ENCODE results near the gene FAM117B. TPM values are rescaled to one million over a fixed set of nuclear protein-coding genes. Genes with fewer than 3 reads are reported as not detected.

Gene FAM117B
- total and polyA plus RNA-seq, 4 donors, result 0.65 to 3.4 (median 2.4) TPM

DNA sequence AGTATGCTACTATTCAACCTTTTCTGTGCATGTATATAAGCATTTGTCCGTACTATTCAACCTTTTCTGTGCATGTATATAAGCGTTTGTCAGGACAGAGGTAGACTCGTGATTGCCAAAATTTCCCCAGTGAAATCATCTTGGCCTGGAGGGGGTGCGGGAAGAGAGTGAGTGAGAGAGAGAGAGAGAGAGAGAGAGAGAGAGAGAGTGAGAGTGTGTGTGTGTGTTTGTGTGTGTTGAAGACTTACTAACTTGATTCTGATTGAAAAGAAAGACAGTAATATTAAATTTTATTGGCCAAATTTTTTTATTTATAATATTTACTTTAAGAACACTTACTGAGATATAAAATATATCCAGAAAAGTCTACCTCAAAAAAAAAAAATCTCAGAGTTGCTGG, 19.1 kb downstream of the FAM117B start:
- TF ChIP-seq EGR1 (IDR thresholded peaks at IDR 0.05; ENCODE audit: low read depth in 2 of 2) (no peak), RAD21 (IDR thresholded peaks at IDR 0.05) (no peak), SP1 (IDR thresholded peaks at IDR 0.05) (no peak), GABPA (IDR thresholded peaks at IDR 0.05 in 1 of 2, conservative IDR thresholded peaks at IDR 0.05 in 1 of 2) (no peak), RXRA (IDR thresholded peaks at IDR 0.05) (no peak), FOXA2 (IDR thresholded peaks at IDR 0.05) (no peak), HNF4G (IDR thresholded peaks at IDR 0.05) (no peak), FOXA1 (IDR thresholded peaks at IDR 0.05) (no peak)
- TF ChIP-seq, protein P1, sequence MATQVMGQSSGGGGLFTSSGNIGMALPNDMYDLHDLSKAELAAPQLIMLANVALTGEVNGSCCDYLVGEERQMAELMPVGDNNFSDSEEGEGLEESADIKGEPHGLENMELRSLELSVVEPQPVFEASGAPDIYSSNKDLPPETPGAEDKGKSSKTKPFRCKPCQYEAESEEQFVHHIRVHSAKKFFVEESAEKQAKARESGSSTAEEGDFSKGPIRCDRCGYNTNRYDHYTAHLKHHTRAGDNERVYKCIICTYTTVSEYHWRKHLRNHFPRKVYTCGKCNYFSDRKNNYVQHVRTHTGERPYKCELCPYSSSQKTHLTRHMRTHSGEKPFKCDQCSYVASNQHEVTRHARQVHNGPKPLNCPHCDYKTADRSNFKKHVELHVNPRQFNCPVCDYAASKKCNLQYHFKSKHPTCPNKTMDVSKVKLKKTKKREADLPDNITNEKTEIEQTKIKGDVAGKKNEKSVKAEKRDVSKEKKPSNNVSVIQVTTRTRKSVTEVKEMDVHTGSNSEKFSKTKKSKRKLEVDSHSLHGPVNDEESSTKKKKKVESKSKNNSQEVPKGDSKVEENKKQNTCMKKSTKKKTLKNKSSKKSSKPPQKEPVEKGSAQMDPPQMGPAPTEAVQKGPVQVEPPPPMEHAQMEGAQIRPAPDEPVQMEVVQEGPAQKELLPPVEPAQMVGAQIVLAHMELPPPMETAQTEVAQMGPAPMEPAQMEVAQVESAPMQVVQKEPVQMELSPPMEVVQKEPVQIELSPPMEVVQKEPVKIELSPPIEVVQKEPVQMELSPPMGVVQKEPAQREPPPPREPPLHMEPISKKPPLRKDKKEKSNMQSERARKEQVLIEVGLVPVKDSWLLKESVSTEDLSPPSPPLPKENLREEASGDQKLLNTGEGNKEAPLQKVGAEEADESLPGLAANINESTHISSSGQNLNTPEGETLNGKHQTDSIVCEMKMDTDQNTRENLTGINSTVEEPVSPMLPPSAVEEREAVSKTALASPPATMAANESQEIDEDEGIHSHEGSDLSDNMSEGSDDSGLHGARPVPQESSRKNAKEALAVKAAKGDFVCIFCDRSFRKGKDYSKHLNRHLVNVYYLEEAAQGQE (IDR thresholded peaks at IDR 0.05), result no peak
- TF ChIP-seq, protein P2, sequence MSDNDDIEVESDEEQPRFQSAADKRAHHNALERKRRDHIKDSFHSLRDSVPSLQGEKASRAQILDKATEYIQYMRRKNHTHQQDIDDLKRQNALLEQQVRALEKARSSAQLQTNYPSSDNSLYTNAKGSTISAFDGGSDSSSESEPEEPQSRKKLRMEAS (IDR thresholded peaks at IDR 0.05), result no peak
- no peaks in the 10 kb centered on the region for H3K9me3 ChIP-seq (ENCODE audit: control insufficient read depth in 4 of 4, low read length in 3 of 4)
- DNase-seq (ENCODE audit: low spot score), result no peak
- H3K27ac ChIP-seq (ENCODE audit: low read depth in 1 of 2, low read length in 2 of 2), result no peak overlapping the region
- H3K4me3 ChIP-seq (ENCODE audit: low read depth in 1 of 3, low read length in 3 of 3), result no peak overlapping the region
- H3K27me3 ChIP-seq (ENCODE audit: control insufficient read depth in 4 of 4, insufficient read depth in 4 of 4, low read length in 3 of 4), result no peaks in the 10 kb centered on the region
- WGBS, result 91% methylated on average over 4 of the region's 4 CpGs
- H3K36me3 ChIP-seq (ENCODE audit: control insufficient read depth in 4 of 4, insufficient read depth in 3 of 4, low read depth in 1 of 4, low read length in 3 of 4), result no peaks in the 10 kb centered on the region
- no peaks in the 10 kb centered on the region for H3K4me1 ChIP-seq (ENCODE audit: control insufficient read depth in 4 of 4, insufficient read depth in 4 of 4, low read length in 3 of 4)
- no peak overlapping the region for H3K9ac ChIP-seq (ENCODE audit: low read depth in 1 of 2, low read length in 2 of 2)

DNA sequence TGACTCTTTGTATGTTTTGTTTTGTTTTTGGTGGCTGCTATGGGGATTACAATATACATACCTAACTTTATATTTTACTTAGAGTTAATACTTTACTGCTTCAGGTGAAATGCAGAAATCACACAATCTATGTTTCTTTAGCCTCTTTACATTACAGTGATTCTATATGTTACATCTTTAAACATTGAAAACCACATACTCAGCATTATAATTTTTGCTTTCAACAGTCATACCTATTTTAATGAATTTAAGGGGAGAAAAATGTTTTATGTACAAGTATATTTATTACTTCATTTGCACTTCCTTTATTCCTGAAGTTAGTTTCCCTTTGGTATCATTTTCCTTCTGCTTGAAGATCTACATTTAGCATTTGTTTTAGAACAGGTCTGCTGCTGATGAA, 23.1 kb downstream of the FAM117B start:
- H3K27ac ChIP-seq (ENCODE audit: low read depth in 1 of 2, low read length in 2 of 2), result no peak overlapping the region
- H3K9me3 ChIP-seq (ENCODE audit: control insufficient read depth in 4 of 4, low read length in 3 of 4), result no peaks in the 10 kb centered on the region
- H3K36me3 ChIP-seq (ENCODE audit: control insufficient read depth in 4 of 4, insufficient read depth in 3 of 4, low read depth in 1 of 4, low read length in 3 of 4), result no peaks in the 10 kb centered on the region
- H3K4me3 ChIP-seq (ENCODE audit: low read depth in 1 of 3, low read length in 3 of 3), result no peak overlapping the region
- DNase-seq (ENCODE audit: low spot score), result no peak
- no peaks in the 10 kb centered on the region for H3K27me3 ChIP-seq (ENCODE audit: control insufficient read depth in 4 of 4, insufficient read depth in 4 of 4, low read length in 3 of 4)
- TF ChIP-seq FOXA2 (IDR thresholded peaks at IDR 0.05), result no peak
- TF ChIP-seq, protein P3, sequence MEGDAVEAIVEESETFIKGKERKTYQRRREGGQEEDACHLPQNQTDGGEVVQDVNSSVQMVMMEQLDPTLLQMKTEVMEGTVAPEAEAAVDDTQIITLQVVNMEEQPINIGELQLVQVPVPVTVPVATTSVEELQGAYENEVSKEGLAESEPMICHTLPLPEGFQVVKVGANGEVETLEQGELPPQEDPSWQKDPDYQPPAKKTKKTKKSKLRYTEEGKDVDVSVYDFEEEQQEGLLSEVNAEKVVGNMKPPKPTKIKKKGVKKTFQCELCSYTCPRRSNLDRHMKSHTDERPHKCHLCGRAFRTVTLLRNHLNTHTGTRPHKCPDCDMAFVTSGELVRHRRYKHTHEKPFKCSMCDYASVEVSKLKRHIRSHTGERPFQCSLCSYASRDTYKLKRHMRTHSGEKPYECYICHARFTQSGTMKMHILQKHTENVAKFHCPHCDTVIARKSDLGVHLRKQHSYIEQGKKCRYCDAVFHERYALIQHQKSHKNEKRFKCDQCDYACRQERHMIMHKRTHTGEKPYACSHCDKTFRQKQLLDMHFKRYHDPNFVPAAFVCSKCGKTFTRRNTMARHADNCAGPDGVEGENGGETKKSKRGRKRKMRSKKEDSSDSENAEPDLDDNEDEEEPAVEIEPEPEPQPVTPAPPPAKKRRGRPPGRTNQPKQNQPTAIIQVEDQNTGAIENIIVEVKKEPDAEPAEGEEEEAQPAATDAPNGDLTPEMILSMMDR (IDR thresholded peaks at IDR 0.05; ENCODE audit: low read depth, low read length, missing input control), result no peak
- TF ChIP-seq, protein P2 (IDR thresholded peaks at IDR 0.05), result no peak
- H3K9ac ChIP-seq (ENCODE audit: low read depth in 1 of 2, low read length in 2 of 2), result no peak overlapping the region
- no peaks in the 10 kb centered on the region for H3K4me1 ChIP-seq (ENCODE audit: control insufficient read depth in 4 of 4, insufficient read depth in 4 of 4, low read length in 3 of 4)

DNA sequence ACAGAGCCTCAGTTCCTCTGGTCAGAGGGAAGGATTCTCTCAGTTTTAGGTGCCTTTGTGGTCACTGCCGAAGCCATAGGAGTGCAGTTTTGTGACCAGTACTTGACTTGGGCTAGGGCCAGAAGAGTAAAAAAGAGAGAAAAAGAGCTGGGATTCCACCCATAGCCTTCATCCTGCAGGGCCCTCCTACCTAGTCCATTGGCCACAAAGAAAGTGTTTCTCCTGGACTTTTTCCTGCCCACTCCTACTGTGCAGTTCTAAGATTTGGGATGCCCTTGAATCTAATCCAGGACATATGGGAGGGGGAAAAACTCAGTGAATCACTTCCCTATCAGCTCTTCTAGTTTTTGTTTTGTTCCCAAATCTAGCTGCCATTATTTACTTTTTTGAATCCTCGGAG, 26.0 kb downstream of the FAM117B start:
- H3K27ac ChIP-seq (ENCODE audit: low read depth in 1 of 2, low read length in 2 of 2), result no peak overlapping the region
- H3K9ac ChIP-seq (ENCODE audit: low read depth in 1 of 2, low read length in 2 of 2), result no peak overlapping the region
- 88% methylated on average over 2 of the region's 2 CpGs for WGBS
- H3K4me1 ChIP-seq (ENCODE audit: control insufficient read depth in 4 of 4, insufficient read depth in 4 of 4, low read length in 3 of 4), result no peaks in the 10 kb centered on the region
- H3K27me3 ChIP-seq (ENCODE audit: control insufficient read depth in 4 of 4, insufficient read depth in 4 of 4, low read length in 3 of 4), result no peaks in the 10 kb centered on the region
- DNase-seq (ENCODE audit: low spot score), result no peak
- no peaks in the 10 kb centered on the region for H3K36me3 ChIP-seq (ENCODE audit: control insufficient read depth in 4 of 4, insufficient read depth in 3 of 4, low read depth in 1 of 4, low read length in 3 of 4)
- H3K9me3 ChIP-seq (ENCODE audit: control insufficient read depth in 4 of 4, low read length in 3 of 4), result no peaks in the 10 kb centered on the region
- no peak overlapping the region for H3K4me3 ChIP-seq (ENCODE audit: low read depth in 1 of 3, low read length in 3 of 3)
- TF ChIP-seq FOXA1 (IDR thresholded peaks at IDR 0.05) (no peak), YY1 (IDR thresholded peaks at IDR 0.05) (no peak), HNF4G (IDR thresholded peaks at IDR 0.05) (no peak), FOXA2 (IDR thresholded peaks at IDR 0.05) (no peak), EGR1 (IDR thresholded peaks at IDR 0.05; ENCODE audit: low read depth in 2 of 2) (no peak), JUND (IDR thresholded peaks at IDR 0.05) (no peak)
- TF ChIP-seq, protein P3 (IDR thresholded peaks at IDR 0.05; ENCODE audit: low read depth, low read length, missing input control), result no peak
- TF ChIP-seq, protein P4, sequence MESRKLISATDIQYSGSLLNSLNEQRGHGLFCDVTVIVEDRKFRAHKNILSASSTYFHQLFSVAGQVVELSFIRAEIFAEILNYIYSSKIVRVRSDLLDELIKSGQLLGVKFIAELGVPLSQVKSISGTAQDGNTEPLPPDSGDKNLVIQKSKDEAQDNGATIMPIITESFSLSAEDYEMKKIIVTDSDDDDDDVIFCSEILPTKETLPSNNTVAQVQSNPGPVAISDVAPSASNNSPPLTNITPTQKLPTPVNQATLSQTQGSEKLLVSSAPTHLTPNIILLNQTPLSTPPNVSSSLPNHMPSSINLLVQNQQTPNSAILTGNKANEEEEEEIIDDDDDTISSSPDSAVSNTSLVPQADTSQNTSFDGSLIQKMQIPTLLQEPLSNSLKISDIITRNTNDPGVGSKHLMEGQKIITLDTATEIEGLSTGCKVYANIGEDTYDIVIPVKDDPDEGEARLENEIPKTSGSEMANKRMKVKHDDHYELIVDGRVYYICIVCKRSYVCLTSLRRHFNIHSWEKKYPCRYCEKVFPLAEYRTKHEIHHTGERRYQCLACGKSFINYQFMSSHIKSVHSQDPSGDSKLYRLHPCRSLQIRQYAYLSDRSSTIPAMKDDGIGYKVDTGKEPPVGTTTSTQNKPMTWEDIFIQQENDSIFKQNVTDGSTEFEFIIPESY (IDR thresholded peaks at IDR 0.05), result no peak
